HEK293 (cell line): ENCODE results near the gene ANKRD60.

ENCODE experiments used
- CTCF ChIP-seq: fragments of 450-650 bp; formaldehyde crosslinking; IDR thresholded peaks from 2 replicates; pipeline ENCODE4 v1.5.1; 2016; ENCODE audit warnings: missing biosample characterization, missing genetic modification characterization
- YY1 ChIP-seq: fragments of 450-650 bp; formaldehyde crosslinking; IDR thresholded peaks from 2 replicates; pipeline ENCODE4 v1.5.1; 2018; ENCODE audit warnings: missing biosample characterization, missing genetic modification characterization
- ZBTB7A ChIP-seq: fragments of 450-650 bp; formaldehyde crosslinking; IDR thresholded peaks from 2 replicates; pipeline ENCODE4 v1.5.1; 2016; ENCODE audit warnings: low read depth, missing biosample characterization, missing genetic modification characterization
- ZNF2 ChIP-seq: fragments of 450-650 bp; formaldehyde crosslinking; IDR thresholded peaks from 2 replicates; pipeline ENCODE4 v1.5.1; 2016; ENCODE audit warnings: missing biosample characterization, missing genetic modification characterization
- ZNF24 ChIP-seq: fragments of 450-650 bp; formaldehyde crosslinking; IDR thresholded peaks from 2 replicates; pipeline ENCODE4 v1.5.1; 2016; ENCODE audit warnings: missing biosample characterization, missing genetic modification characterization
- ZNF335 ChIP-seq: fragments of 450-650 bp; formaldehyde crosslinking; conservative IDR thresholded peaks from 2 replicates; pipeline ENCODE4 v1.5.1; 2016; ENCODE audit warnings: missing biosample characterization, missing genetic modification characterization
- ZNF366 ChIP-seq: fragments of 450-650 bp; formaldehyde crosslinking; conservative IDR thresholded peaks from 2 replicates; pipeline ENCODE4 v1.5.1; 2016; ENCODE audit warnings: missing biosample characterization, missing genetic modification characterization
- ZNF423 ChIP-seq: fragments of 450-650 bp; formaldehyde crosslinking; IDR thresholded peaks from 2 replicates; pipeline ENCODE4 v1.5.1; 2016; ENCODE audit warnings: missing biosample characterization, missing genetic modification characterization
- TF ChIP-seq, protein P1 (sequence below): fragments of 450-650 bp; formaldehyde crosslinking; IDR thresholded peaks from 2 replicates; pipeline ENCODE4 v1.5.1; 2016; ENCODE audit warnings: missing biosample characterization, missing genetic modification characterization
- TF ChIP-seq, protein P2 (sequence below): fragments of 450-650 bp; formaldehyde crosslinking; IDR thresholded peaks from 2 replicates; pipeline ENCODE4 v1.5.1; 2016; ENCODE audit warnings: missing biosample characterization, missing genetic modification characterization
- TF ChIP-seq, protein P3 (sequence below): fragments of 450-650 bp; formaldehyde crosslinking; IDR thresholded peaks from 2 replicates; pipeline ENCODE4 v1.5.1; 2016; ENCODE audit warnings: missing biosample characterization, missing genetic modification characterization

DNA sequence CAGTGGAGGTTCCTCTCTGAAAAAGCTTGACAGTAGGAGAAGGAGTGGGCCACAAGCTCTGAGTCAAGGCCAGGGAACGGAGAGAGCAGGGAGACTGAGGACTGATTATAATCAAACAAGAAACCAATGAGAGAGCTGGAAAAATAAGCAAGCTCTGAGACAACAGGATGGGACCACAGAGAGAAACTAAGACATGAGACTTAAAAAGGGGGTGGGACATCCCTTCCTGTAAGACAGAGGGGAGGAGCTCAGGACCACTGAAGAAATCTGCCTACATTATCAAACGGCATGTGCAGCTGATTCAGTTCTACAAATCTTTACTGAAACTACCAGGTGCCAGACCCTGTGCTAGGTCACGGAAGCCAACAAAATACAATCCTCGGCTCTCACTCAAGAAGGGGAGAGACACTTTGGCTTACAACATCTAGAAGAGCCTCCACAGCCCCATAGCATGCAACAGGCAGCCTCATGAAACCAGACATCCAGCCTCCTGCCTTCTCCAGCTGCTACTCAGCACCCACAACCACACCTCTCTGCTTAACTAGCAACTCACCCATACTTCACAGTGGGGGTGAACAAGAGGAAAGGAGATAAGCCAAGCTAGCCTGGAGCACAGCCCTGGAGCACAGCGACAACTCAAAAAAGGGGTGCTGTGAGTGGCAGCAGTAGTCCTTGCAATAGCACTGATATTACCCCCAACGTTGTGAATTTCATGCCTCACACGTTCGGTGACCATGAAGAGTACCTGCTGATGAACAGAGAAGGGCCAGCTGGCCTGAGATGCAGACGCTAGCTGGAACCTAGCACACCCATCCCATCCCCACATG is 39.1 kb upstream of the ANKRD60 start:
- no peak for TF ChIP-seq CTCF (tag by site-specific recombination)
- no peak for TF ChIP-seq ZNF366 (tag by site-specific recombination)
- TF ChIP-seq, protein P1, sequence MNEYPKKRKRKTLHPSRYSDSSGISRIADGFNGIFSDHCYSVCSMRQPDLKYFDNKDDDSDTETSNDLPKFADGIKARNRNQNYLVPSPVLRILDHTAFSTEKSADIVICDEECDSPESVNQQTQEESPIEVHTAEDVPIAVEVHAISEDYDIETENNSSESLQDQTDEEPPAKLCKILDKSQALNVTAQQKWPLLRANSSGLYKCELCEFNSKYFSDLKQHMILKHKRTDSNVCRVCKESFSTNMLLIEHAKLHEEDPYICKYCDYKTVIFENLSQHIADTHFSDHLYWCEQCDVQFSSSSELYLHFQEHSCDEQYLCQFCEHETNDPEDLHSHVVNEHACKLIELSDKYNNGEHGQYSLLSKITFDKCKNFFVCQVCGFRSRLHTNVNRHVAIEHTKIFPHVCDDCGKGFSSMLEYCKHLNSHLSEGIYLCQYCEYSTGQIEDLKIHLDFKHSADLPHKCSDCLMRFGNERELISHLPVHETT (tag by site-specific recombination) = no peak
- no peak for TF ChIP-seq ZBTB7A
- no peak for TF ChIP-seq YY1 (tag by site-specific recombination)
- no peak for TF ChIP-seq ZNF423 (tag by site-specific recombination)
- no peak for TF ChIP-seq ZNF335
- TF ChIP-seq, protein P2, sequence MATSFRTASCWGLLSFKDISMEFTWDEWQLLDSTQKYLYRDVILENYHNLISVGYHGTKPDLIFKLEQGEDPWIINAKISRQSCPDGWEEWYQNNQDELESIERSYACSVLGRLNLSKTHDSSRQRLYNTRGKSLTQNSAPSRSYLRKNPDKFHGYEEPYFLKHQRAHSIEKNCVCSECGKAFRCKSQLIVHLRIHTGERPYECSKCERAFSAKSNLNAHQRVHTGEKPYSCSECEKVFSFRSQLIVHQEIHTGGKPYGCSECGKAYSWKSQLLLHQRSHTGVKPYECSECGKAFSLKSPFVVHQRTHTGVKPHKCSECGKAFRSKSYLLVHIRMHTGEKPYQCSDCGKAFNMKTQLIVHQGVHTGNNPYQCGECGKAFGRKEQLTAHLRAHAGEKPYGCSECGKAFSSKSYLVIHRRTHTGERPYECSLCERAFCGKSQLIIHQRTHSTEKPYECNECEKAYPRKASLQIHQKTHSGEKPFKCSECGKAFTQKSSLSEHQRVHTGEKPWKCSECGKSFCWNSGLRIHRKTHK = no peak
- TF ChIP-seq, protein P3, sequence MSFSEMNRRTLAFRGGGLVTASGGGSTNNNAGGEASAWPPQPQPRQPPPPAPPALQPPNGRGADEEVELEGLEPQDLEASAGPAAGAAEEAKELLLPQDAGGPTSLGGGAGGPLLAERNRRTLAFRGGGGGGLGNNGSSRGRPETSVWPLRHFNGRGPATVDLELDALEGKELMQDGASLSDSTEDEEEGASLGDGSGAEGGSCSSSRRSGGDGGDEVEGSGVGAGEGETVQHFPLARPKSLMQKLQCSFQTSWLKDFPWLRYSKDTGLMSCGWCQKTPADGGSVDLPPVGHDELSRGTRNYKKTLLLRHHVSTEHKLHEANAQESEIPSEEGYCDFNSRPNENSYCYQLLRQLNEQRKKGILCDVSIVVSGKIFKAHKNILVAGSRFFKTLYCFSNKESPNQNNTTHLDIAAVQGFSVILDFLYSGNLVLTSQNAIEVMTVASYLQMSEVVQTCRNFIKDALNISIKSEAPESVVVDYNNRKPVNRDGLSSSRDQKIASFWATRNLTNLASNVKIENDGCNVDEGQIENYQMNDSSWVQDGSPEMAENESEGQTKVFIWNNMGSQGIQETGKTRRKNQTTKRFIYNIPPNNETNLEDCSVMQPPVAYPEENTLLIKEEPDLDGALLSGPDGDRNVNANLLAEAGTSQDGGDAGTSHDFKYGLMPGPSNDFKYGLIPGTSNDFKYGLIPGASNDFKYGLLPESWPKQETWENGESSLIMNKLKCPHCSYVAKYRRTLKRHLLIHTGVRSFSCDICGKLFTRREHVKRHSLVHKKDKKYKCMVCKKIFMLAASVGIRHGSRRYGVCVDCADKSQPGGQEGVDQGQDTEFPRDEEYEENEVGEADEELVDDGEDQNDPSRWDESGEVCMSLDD (tag by site-specific recombination) = no peak
- TF ChIP-seq ZNF24 (tag by site-specific recombination) = no peak
- TF ChIP-seq ZNF2 = no peak
